Brain pericyte (primary cell): ENCODE results near the gene BRIX1.
A peak's percentile ranks its signal among the peaks of the same experiment; 100 is the strongest.

Experiments used
- DNase-seq: peaks from one replicate; pipeline ENCODE4 v3.0.0-alpha.2; 2012; ENCODE audit warnings: low read depth, low spot score

The BRIX1 gene, protein sequence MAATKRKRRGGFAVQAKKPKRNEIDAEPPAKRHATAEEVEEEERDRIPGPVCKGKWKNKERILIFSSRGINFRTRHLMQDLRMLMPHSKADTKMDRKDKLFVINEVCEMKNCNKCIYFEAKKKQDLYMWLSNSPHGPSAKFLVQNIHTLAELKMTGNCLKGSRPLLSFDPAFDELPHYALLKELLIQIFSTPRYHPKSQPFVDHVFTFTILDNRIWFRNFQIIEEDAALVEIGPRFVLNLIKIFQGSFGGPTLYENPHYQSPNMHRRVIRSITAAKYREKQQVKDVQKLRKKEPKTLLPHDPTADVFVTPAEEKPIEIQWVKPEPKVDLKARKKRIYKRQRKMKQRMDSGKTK

DNA sequence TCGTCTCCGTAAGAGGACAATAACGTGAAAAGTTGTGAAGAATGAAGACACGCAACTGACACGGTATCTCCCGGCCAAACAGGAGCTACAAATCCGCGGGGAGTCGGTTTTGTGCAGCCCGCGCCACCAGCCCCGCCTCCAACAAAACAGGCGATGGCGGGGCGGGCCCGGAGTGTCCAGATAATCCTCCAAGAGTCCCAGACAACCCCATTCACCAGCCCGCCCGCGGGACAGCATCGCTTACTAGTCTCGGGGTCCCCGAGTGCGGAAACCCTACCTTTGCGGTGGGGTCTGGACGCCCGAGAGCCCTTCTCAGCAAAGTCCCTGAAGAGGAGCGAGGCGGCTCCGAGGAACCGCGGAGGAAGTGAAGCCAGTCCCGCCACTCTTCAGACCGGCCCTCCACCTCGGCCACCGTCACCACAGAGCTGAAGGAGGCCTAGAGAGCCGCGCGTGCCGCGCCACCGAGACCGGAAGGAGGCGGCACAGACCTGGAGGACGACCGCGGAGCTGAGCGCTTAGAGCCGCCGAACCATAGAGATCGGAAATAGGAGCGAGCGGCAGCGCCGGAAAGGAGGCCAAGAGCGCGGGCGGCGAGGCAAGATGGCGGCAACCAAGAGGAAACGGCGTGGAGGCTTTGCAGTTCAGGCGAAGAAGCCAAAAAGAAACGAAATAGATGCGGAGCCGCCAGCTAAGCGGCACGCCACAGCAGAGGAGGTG, at the start of gene BRIX1, which contains the start of gene RAD1:
BRIX1 (plus strand) TSS at position 573 of the 717 bp plus-strand sequence; CDS start at position 601, 28 bp downstream.
RAD1 (minus strand) TSS at position 366 of the 717 bp plus-strand sequence. CDS start 612 bp downstream, outside the sequence.
- peak; percentile 91 for DNase-seq

DNA sequence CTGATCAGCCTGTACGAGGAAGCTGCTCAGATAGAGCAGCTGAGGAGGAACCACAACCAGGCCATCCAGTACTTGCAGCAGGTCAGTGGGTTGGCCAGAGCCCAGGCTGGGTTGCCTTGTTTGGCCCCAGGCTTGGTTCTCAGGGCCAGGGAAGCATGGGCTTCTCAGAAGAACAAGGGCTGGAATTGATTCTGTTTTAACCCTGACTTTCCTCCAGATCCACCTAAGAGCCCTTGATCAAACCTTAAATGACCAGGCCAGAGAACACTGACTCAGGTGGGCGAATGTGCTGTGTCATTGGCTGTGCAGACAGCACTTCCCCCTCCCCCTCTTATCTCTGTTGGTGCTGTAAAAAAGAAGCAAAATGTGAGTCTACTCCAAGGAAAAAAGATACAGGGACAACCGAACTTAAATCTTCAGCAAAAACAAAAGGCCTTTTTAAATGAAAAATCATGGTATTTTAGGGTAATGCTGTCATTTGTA, 48.5 kb upstream of the BRIX1 start:
- no peak for DNase-seq

DNA sequence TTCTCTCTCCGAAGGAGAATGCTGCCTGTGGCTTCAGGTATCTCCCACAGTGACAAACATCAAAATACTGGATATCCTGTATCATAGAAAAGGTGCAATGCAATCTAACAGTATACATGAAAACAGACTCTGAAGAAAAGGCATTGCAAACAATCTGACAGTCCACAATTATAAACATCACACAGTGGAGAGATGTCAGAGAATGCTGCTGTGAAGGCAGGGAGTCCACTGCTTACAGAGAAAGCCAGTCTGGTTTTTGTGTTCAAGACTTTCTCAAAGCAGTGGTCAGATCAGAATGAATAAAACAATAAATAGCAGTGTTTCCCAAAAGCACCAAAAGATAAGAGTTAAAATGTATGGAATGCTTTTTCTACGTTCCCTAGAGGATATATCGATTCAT, 47.9 kb upstream of the BRIX1 start:
- no peak for DNase-seq

DNA sequence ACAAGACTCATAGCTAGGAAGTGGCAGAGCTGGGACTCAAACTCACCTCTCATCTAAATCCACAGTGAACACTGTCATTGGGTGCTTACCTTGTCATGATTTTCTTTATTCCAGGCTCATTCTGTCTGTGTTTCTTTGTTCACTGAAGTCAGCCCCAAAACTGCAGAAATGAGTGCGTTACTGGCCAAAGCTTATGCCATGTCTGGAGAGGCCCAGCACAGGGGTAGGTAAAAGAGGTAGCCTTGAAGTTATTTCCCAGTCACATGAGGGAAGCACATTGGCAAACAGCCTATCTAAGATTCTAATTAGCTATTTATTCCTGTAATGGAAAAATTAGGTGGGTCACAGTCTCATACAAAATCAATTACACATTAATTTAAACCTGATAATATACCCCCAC, 46.7 kb upstream of the BRIX1 start:
- DNase-seq, result no peak

DNA sequence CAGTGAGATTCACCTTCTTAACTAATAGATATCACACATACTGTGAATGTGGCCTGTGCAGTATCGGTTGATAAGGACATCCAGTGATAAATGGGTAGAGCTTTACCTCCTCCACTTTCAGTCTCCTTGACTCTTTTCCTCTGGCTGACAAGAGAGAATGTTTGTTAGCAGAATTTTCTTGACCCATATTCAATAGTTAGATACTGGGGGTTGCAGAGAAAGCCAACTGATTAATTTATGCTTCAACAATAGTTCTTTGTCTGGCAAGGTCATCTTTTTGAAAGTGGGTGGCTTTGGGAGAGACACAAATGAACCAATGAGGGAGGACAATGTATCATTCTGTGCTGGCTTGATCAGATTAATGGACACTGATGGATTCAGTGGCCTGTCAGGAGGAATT, 46.3 kb upstream of the BRIX1 start:
- no peak for DNase-seq

DNA sequence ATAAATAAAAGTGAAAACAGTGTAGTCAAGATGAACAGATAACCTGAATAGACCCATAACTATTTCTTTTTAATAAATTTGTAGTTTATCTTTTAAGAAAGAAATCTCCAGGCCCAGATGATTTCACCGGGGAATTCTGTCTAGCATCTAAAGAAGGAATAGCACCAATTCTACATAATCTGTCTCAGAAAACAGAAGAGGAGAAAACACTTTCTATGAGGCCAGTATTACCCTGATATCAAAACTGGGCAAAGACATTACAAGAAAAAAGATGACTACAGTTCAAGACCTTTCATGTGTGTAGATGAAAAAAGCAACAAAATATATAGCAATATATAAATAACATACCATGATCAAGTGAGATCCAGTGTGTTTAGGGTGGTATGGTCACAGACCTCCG, 45.1 kb upstream of the BRIX1 start:
- no peak for DNase-seq

DNA sequence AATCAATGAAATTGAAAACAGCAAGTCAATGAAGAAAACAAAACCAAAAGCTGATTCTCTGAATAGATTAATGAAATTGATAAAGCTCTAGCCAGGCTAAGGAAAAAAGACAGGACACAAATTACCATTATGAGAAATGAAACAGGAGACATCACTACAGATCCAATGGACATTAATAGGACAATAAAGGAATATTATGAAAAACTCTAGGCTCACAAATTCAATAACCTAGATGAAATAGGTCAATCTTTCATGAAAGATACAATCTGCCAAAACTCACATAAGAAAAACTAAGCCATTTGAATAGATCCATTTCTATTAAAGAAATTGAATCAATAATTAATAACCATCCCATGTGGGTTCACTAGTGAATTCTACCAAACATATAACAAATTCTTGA, 39.2 kb upstream of the BRIX1 start:
- no peak for DNase-seq

DNA sequence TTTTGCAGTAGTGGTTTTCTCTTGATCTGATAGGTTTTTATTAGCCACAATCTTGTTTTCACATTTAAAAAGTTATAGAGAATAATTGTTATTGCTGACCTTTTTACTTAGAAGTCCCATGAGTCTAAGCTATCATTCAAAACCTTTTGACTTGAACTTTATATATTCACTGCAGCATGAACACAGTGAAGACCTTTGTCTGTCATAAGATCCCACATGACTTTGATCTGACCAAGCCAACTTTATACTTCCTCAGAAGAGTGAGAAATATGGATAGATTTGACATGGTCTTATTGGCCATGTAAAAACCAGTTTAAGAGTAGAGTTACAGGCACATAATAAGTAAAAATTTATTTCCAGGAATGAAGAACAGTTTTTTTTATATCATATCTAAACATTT, 34.3 kb upstream of the BRIX1 start:
- no peak for DNase-seq

DNA sequence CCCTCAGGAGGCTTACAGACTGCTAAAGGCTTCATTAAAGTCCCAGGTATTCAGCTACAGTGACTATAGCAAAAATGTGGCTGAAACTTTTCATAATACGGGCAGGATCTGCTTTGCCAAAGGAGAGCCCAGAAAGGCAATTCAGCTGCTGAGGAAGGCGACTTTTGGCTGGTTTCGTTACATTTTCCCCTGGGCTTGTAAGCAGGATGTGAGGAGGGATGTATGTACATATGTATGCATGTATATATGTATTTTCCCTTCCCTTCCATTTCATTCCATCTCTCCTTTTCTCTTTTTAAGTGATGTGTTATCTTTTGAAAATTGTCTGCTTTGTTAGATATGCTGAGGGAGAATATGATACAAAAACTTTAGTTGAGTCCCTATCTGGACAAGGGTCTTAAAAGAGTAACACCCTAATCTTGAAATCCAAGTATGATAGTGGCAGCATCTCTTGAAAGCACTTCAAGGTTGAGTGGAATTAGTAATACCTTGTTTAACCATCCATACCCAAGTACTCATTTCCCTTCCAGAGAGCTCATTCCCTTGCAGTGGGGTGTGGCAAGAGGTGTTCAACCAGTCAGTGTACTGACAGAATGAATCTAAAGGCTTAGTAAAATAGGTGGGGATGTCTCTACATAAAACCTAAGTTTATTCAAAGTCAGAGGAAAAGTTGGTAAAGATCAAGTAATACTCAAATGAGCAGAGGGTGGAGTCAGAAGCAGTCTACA, 29.0 kb upstream of the BRIX1 start:
- DNase-seq, result no peak

DNA sequence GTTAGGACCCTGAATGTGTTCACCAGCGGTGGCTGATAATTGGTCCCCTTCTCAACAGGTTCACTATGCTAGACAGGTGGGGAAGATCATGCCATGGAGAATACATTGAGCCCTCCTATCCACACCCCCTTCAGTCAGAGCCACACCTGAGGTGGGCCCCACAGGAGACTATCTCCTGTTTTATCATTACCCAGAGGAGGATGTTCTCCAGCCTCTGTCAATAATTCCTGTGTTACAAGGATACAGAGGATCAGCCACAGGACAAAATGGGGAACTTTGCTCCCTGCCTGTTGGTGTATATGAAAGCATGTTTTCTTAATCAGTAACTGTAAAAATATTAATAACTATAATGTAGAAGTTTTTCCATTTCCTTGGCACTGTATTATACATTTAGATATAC, 26.1 kb upstream of the BRIX1 start:
- DNase-seq, result no peak

DNA sequence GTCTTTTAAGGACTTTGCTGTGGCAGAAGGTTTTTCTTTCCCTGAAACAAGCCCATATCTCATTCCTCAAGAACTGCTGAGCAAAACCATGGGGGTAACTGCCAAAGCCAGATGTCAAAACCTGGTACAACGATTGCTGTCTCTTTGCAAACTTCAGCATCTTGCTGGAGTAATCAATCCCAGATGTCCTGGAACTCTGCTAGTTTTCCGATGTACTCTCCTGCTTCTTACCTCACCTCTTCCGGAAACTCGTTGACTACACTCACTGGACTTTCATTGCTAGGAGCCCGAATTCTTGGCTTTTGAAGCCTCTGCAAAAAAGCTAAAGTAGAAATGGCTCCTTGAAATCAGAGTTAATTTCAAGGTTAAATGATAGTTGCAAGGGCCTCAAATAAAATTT, 23.5 kb upstream of the BRIX1 start:
- DNase-seq, result peak; percentile 69

DNA sequence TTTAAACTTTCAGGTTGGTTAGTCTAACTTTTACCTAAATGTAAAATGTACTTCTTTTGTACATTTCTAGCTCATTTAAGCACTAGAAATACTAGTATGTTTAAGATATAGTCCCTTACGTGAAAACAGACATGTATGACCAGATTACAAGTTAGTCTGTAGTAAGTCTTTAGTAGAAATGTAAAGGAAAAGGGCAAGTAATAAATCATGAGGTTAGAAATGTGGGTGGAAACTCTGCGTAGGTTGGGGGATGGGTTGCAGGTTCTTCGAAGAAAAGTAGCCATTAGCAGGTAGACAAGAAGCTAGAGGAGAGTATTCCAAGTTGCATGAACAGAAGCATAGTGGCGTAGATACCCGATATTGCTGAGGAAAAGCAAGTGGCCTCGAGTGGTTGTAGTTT, 23.1 kb upstream of the BRIX1 start:
- DNase-seq, result no peak

DNA sequence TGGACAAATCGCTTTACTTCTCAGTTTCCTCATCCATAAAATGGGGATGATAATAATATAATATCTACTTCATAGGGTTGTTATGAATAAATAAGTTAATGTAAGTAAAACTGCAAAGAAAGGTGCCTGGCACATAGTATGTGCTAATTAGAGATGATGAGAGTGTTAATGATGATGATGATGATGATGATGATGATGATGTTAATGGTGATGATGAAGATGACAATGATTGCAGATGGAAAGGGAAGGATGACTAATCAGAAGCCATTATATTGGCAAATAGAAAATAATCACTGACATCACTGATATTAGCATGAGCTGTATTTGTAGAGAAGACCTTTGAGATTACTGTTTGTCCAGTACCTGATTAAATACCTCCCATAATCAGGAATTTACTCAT, 20.8 kb upstream of the BRIX1 start:
- DNase-seq, result no peak

DNA sequence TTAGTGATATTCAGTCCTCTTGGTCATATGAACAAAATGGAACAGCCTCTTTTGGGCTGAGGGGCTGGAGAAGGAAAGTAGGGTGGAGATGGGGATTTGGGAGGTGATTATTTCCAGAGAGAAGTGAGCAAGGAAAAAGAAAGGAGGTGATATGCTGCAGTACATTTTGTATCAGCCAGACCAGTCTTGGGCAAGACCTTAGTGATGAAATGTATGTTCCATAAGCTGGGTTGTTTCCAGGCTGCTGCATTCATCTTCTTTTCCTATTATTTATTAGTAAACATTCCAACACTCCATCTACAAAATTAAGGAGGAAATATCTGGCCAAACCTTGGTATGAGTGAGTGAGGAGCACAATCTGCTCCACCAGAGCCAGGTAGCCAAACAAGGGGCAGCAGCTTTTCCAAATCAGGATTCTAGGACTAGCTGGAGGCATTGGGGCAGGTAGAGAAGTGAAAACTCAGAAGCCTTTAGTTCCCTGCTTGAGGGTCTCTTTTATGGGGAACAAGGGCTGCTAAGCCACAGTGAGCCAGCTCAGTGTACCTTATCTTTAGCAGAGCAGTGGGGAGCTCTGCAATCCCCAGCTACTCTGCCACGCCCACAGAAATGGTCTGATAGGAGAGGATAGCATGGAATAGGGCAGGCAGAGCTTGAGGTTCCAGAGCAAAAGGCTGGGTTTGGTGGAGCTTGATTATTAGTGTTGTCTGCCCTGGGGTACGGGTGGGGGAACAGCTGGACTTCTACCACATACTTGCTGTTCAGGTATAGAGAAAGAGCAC, 19.7 kb upstream of the BRIX1 start:
- no peak for DNase-seq

DNA sequence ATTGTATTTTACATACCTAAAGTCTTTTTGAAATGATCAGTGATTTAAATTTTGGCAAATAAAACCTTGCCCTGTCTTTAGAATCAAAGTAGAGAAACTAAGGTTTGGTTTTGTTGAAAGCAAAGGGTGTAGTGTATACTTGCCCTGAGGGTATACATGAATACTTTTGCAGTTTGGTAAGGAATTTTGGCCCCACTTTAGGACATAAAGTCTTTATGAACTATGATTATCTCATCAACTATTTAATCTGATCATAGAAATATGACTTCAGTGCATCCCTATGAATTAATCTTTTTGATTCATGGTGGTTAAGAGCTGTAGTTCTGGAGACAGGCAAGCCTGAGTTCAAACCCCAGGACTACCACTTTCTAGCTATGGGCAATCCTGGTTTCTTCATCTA, 17.9 kb upstream of the BRIX1 start:
- no peak for DNase-seq

DNA sequence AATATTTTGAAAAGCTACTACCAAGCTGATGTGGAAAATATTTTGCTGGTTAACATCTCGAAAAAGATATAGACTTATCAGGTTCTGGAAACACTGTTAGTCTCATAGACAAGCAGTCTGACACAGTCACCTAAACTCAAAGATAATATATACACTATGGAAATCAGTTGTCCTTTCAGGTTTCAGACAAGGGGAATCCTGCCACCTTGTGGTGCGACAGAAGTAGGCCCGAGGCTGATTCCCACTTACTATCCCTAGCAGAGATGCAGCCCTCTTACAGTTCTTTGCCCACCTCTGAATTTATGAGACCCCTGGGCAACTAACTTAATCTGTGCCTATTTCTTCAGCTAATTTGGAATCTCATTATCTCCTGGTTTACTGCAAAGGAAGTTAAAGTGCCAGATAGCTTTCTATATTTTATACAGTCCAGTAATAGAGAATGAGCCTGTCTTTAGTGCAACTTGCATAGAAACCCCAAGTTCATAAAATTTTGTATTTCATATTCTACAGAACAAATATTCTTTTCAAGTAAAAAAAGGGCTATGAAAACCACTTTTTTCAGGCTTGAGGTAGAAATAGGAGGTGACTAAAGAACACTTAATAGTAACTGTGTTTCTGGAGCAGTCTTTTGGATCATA, 17.1 kb upstream of the BRIX1 start:
- peak; percentile 13 for DNase-seq

DNA sequence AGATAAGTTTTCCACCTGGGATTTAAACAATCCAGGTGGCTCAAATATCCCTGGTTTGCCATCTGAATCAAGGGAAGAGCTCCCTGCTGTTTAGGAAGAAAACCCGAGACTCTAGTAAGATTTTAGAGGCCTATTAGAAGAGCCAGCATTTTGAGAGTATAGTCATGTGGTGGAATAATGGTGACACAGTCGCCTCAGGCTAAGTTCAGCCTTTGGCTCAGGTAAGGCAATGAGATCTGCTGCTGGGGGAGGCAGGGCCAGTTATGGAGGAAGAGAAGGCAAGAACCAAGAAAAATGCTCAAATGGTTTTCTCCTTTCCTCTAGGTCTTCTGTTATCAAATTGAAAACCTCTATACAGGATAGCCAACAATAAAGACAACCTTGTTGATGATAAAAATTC, 16.4 kb upstream of the BRIX1 start:
- no peak for DNase-seq

DNA sequence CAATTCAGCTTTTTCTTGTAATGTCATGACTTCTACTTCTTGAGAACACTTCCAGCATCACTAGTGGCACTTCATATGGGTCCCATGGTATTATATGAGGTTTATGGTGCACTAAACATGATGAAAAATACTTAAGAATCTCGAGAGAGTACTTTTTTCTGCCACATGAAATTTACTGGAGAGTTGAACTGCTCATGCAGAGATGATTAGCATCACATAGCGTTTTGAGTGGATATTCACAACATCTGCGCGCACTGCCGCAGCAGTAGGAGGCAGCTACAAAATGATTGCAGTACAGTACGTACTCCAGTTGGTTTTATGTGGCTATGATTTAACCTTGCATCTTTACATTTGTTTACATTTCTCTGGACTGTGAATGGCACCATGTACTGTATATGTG, 14.9 kb upstream of the BRIX1 start:
- no peak for DNase-seq

DNA sequence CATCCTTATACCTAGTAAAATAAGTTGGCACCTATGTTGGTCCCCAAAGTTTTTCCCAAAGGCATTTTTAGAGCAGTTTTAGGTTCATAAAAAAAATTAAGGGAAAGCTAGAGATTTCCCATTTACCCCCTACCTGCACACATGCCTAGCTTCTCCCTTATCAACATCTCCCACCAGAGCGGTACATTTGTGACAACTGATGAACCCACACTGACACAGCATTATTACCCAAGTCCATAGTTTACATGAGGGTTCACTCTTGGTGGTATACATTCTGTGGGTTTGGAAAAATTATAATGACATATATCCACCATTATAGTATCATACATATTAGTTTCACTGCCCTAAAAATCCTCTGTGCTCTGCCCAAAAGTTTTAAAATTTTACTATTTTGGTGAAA, 12.3 kb upstream of the BRIX1 start:
- DNase-seq, result no peak

DNA sequence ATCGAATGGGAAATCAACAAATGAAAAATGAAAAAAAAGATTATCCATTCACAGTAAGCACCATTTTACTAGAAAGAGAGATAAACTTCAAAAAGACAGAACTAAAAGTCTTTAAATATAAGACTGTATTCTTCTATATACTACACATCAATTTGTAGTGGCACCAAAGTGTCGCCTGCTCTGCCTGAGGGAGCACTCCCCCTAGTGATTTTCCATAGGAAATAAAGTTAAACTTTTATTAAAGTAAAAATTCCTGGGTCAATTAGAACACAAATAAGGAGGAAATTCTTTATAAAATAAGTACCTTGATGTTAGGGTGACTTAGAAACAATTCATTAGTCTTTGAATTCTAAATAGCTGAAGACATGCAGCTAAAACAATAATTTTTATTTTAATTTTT, 9.9 kb upstream of the BRIX1 start:
- DNase-seq, result no peak

DNA sequence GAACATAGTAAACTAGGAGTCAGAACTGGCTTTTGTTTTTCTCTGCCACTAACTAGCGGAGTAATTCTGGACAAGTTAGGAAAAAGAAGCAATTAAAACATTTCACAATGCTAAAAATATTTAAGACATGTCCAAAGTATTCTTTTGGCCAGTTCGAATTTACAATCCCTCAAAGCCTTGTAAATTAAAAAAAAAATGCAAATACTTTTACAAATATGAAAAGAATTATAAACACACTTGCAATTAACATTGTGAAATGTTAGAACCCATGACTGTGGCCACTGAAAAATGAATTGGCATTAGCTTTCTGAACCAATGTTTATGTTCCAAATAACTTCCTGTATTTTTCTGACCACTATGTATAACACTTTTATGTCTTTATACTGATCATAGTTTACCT, 2.4 kb upstream of the BRIX1 start:
- DNase-seq, result no peak
